NCI-H2227 (cell line): ENCODE measurements around the gene MDH2.
"Not testable (repeated sequence)": the region's sequence is repeated elsewhere in the genome, so short reads cannot be mapped to it uniquely, and the experiment has no call there.

ENCODE experiments used
- DNase-seq: peaks from one replicate; lab custom pipeline; 2025; ENCODE audit not compliant: unreplicated experiment; lab: John Stamatoyannopoulos, UW

MDH2 gene

DNA sequence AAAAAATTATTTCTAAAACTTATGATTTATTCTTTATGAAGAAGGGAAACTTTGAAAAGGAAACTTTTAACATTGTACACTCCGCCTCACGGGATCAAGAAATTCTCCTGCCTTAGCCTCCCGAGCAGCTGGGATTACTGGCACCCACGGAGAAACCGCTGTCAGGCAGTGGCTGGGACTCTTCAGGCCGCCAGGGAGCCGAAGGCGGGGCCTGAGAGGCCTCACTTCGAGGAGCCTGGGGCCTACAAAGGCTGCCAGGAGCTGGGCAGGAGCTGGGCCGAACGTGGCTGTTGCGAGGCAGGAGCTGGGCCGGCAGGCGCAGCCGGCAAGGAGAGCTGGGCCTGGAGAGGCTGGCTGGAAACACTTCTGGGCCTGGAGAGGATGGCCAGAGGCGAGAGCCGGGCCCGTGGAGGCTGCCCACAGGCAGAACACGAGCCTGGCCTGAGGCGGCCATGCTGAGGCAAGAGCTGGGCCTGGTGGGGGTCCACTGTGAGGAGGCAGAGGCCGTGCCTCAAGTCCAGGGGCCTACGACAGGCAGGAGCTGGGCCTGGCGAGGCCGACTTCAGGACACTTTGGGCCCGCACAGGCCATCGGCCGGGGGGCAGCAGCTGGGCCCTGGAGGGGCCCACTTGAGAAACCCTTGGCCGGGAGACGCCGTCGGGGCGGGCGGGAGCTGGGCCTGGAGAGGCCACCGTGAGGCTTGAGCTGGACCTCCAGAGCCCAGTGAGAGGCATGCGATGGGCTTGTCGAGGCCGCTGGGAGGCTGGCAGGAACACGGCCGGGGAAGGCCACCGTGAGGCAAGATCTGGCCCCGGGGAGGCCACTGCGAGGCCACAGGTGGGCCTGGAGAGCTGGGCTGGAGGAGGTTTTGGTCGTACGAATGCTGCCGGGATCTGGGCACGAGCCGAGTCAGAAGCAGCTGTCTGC, 23.7 kb downstream of the MDH2 start:
- no peak for DNase-seq

DNA sequence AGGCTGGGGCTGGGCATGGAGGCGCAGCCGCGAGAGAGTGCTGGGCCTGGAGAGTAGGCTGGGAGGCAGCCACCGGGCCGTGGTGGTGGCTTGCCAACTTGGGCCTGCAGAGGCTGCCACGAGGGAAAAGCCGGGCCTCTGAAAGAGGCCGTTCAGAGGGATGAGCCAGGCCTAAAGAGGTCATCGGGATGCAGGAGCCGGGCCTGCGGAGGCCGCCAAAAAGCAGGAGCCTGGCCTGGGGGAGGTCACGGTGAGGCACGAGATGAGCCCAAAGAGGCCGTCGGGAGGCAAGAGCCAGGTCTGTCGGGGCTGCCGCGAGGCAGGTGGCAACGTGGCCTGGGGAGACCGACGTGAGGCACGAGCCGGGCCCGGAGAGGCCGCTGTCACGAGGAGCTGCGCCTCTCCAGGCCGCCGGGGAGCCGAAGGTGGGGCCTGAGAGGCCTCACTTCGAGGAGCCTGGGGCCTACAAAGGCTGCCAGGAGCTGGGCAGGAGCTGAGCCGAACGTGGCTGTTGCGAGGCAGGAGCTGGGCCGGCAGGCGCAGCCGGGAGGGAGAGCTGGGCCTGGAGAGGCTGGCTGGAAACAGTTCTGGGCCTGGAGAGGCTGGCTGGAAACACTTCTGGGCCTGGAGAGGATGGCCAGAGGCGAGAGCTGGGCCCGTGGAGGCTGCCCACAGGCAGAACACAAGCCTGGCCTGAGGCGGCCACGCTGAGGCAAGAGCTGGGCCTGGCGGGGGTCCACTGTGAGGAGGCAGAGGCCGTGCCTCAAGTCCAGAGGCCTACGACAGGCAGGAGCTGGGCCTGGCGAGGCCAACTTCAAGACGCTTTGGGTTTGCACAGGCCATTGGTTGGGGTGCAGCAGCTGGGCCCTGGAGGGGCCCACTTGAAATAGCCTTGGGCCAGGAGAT, 24.6 kb downstream of the MDH2 start:
- DNase-seq: no peak

DNA sequence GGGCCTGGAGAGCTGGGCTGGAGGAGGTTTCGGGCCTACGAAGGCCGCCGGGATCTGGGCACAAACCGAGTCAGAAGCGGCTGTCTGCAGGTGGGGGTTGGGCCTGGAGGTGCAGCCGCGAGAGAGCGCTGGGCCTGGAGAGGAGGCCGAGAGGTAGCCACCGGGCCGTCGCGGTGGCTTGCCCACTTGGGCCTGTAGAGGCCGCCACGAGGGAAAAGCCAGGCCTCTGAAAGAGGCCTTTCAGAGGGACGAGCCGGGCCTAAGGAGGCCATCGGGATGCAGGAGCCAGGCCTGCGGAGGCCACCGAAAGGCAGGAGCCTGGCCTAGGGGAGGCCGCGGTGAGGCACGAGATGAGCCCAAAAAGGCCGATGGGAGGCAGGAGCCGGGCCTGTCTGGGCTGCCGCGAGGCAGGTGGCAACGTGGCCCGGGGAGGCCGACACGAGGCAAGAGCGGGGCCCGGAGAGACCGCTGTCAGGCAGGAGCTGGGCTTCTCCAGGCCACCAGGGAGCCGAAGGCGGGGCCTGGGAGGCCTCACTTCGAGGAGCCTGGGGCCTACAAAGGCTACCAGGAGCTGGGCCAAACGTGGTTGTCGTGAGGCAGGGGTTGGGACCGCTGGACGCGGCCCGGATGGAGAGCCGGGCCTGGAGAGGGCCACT, 25.6 kb downstream of the MDH2 start:
- no peak for DNase-seq

DNA sequence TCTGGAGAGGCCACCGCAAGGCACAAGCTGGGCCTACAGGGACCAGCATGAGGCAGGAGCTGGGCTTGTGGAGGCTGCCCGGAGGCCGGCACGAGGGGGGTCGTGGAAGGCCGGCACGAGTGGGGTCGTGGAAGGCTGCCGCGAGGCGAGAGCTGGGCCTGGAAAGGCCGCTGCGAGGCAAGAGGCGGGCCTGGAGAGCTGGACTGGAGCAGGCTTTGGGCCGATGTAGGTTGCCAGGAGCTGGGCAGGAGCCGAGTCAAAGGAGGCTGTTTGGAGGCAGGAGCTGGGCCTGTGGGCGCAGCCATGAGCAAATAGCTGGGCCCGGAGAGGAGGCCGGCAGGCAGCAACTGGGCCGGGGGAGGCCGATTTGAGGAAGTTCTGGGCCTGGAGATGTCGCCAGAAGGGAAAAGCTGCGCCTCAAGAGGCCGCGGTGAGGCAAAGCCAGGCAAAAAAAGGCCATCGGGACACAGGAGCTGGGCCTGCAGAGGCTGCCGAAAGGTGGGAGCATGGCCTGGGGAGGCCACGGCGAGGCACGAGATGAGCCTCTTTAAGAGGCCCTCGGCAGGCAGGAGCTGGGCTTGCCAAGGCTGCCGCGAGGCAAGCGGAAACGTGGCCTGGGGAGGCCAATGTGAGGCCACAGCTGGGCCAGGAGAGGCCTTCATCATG, 26.5 kb downstream of the MDH2 start:
- DNase-seq: no peak

DNA sequence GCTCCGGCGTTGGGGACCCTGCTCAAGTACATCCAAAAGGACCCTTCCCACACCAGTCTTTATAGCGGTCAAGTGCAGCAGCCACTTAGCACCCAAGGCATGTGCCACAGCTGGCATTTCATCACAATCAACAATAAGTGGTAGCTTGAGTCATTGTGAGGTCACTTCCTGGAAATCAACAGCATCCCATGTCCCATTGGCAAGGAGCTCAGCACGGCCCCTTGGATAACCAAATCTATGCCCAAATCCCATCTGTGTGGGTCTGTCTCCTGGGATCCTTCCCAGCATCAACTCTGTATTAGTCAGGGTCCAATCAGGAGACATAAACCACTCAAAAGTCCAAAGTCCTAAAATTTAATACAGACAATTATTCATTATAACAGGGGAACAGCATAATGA, 27.1 kb downstream of the MDH2 start:
- DNase-seq: no peak

DNA sequence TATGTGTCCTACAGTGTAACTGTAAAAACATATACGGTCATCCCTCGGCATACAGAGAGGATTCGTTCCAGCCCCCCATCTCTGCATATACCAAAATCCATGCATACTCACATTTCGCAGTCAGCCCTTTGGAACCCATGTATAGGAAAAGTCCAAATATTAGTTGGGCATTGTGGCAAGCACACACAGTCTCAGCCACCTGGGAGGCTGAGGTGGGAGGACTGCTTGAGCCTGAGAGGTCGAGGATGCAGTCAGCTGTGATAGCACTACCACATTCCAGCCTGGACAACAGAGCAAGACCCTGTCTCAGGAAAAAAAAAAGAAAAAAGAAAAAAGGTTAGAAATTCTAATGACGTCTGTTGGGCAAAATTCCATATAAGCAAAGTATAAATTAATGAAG, 29.1 kb downstream of the MDH2 start:
- DNase-seq: no peak

DNA sequence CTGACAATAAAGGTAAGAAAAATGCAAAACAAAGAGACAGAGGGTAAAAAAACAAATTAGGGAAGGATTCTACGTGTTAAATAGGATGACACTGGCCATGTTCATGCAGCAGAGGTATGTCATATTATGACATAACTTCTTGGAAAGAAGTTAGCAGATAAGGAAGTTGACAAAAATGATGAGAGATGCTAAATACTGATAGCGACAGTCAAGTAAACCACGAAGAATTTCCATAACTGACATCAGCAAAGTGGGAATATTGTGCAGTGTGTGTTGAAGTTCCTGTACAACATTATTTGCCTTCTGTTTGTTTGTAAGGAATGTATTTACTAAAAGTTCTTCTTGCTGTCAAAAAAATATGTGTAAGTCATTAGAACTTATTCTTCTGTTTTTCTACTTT, 29.5 kb downstream of the MDH2 start:
- no peak for DNase-seq

DNA sequence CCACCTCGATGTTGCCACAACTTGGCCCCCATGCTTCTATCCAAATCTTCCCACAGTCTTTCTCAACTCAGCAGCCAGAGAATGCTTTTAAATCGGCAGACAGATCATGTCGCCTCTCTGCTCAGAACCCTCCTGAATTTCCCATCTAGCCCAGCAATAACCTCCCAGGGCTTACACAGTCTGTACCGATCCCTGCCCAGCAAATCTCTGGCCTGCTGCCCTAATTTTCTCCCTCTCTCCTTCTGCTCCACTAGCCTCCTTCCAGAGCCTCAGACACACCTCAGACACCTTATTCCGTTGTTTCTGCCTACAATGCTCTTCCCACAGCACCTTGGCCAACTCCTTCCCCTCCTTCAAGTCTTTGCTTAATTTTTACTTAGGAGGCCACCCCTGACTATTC, 32.3 kb downstream of the MDH2 start:
- DNase-seq: no peak

DNA sequence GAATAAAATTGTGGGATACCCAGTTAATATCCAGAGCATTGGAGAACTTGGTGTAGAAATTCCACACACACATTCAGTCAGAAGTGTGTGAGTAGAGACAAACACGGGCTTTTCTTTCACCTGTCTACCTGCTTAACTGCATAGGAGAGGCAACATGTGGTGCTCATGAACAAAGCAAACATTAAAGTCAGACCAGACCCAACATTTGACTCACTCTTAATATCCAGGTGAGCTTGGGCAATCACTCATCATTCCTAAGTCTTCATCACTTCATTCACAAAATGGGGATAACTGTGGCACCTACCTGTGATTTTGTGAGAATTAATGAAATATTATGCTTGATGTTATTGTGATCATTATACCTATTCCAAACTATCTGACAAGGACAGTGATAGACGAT, 36.2 kb downstream of the MDH2 start:
- not testable (repeated sequence) for DNase-seq

DNA sequence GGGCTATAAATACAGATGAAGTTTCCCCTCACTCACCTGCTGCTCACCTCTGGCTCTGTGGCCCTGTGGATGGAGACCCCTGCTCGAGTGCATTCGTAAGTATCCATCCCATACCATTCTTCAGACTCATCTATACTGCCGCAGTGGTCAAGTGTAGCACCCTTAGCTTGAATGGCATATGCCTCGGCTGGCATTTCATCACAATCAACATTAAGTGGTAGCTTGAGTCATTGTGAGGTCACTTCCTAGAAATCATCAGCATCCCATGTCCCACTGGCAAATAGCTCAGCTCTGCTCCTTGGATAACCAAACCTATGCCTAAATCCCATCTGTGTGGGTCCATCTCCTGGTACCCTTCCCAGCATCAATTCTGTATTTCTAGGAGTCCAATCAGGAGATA, 38.2 kb downstream of the MDH2 start:
- no peak for DNase-seq

DNA sequence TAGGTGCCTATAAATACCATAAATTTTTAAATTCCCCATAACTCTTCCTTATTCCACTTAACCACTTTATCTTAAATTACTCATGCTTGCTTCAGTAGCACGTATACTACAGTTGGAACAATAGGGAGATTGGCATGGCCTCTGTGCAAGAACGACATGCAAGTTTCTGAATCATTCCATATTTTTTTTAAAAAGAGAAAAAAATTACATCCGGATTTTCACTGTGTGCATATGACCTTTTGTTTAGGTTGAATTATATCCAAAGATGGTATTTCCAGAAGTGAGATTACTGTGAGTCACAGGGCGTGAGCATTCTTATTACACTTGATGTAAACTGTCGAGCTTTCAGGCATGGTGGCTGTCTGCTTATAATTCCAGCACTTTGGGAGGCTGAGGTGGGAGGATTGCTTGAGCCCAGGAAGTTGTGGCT, 39.5 kb downstream of the MDH2 start:
- not testable (repeated sequence) for DNase-seq

DNA sequence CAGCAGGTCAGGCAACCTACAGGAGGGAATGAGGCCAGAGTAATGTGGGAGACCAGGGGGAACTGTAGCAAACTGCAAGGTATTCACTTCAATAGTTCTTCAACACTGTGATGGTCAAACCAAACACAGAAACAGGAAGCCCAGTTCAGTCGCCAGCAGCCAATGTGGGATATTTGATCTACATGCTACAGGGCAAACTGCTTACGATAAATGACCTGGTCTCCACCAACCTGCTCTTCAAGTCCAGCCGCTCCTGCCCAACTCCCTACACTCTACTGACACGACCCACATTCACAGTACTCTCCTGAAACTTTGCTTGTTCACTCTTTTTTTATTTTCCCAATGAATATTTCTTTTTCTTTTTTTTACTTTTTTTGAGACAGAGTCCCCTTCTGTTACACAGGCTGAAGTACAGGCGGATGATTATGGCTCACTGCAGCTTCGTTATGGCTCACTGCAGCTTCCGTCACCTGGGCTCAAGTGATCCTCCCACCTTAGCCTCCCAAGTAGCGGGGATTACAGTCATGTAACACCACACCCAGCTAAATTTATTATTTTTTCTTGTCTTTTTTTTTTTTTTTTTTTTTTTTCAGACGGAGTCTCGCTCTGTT, 42.1 kb downstream of the MDH2 start:
- no peak for DNase-seq

DNA sequence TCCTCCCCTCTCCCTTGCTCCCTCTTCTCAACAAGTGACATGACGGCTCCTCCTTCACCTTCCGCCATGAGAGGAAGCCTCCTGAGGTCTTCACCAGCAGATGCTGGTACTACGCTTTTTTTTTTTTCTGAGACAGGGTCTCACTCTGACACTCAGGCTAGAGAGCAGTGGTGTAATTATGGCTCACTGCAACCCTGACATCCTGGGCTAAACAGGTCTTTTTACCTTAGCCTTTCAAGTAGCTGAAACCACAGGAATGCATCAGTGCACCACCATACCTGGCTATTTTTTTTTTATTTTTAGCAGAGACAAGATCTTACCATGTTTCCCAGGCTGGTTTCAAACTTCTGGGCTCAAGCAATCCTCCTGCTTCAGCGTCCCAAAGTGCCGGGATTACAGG, 43.6 kb downstream of the MDH2 start:
- DNase-seq: no peak

DNA sequence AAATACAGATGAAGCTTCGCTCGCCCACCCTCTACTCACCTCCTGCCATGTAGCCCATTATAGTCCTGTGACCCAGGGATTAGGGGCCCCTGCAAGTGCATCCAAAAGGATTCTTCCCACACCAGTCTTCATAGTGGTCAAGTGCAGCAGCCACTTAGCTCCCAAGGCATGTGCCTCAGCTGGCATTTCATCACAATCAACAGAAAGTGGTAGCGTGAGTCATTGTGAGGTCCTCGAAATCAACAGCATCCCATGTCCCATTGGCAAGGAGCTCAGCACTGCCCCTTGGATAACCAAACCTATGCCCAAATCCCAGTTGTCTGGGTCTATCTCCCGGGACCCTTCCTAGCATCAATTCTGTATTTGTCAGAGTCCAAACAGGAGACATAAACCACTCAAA, 45.6 kb downstream of the MDH2 start:
- DNase-seq: not testable (repeated sequence)

DNA sequence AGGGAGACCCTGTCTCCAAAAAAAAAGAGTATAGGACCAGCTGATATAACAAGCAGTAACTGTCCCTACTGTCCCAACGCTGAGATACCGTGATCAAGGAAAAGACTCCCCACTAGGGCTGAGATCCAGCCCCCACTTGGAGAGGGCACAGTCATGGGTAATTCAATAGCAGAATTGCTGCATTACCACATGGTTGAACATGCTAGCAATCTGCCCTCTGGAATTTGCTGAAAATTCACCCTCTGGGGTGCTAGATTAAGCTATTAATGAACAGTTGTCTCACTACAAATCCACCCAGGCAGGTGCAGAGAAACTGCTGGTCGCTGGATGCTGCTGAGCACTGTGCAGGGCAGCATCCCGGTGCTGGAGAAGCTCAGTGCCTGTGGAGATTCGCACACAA, 46.4 kb downstream of the MDH2 start:
- DNase-seq: not testable (repeated sequence)

DNA sequence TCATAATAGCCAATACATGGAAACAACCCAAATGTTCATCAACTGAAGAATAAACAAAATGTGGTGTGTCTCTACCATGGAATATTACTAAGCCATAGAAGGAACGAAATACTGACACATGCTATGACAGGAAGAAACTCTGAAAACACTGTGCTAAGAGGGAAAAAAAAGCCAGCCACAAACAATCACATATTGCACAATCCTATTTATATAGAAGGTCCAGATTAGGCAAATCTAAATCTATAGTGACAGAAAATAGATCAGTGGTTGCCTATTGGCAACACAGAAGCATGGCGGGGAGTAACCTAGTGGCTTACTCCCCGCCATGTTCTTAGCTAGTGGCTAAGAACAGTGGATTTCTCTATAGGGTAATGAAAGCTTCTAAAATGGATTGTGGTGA, 48.0 kb downstream of the MDH2 start:
- no peak for DNase-seq

DNA sequence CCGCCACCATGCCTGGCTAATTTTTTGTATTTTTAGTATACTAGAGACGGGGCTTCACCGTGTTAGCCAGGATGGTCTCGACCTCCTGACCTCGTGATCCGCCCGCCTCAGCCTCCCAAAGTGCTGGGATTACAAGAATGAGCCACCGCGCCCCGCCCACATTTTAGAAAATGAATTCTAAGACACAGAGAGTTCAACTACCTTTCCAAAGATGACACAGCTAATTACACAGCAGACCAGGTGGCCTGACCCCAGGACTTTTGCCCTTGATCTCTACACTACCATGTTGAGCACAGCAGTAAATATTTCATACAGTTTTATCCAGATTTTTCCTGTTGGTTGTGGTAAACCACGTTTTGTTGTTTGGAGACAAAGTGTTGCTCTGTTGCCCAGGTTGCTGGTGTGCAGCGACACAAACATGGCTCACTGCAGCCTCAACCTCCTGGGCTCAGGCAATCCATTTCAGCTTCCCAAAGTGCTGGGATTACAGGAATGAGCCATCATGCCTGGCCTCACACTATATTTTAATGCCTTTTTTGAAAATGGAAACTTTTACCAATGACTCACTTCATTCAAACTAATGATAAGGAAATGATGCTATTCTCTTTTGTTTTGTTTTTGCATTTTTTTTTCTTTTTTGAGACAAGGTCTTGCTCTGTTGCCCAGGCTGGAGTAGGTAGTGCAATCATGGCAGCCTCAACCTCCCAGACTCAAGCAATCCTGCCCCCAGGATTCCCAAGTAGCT, 54.0 kb downstream of the MDH2 start:
- DNase-seq: not testable (repeated sequence)

DNA sequence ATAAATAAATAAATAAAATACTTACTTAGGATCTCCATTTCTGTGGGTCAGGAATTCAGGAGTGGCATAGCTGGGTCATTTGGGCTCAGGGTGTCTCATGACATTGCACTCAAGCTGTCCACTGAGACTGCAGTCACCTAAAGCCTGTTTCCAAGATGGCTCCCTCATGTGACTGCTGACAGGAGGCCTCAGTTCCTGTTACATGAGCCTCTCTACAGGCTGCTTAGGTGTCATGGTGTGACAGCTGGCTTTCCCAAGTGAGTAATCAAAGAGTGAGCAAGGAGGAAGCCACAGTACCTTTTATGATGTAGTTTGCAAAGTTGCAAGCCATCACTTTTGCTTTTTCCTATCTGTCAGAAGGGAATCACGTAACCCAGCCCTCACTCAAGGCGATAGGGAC, 55.9 kb downstream of the MDH2 start:
- not testable (repeated sequence) for DNase-seq

DNA sequence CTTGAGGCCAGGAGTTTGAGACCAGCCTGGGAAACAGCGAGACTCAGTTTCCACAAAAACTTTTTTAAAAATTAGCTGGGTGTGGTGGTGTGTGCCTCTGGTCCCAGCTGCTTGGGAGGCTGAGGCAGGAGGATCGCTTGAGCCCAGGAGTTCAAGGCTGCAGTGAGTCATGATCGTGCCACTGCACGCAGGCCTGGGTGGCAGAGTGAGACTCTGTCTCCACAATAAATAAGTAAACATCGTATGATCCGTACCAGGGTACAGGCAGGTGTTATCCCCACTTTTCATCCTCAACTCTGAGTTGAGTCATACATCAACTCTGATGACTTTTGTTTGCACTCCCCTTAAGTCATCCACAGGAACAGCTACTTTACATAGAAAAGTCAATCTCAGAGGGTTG, 58.2 kb downstream of the MDH2 start:
- DNase-seq: not testable (repeated sequence)

DNA sequence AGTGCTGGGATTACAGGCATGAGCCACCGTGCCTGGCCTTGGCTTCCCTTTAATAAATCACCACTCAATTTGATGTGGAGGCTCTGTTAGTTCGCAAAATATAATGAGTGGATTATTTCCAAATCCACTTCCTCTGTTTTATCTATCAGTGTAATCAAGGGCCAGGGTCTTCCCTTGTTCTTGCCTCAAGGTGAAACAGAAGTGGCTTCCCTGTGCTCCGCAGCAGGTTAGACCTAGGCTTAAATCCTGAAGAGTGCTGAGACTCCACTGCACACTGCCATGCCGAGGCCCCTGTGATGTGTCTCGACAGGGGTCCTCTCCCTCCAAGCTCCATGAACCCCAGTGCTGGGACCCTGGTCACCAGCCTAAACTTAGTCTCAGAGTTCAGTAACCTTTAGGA, 59.0 kb downstream of the MDH2 start:
- no peak for DNase-seq
